ENCODE measurements around the gene EYS.
"Not testable (repeated sequence)": the region's sequence is repeated elsewhere in the genome, so short reads cannot be mapped to it uniquely, and the experiment has no call there.

EYS gene

DNA sequence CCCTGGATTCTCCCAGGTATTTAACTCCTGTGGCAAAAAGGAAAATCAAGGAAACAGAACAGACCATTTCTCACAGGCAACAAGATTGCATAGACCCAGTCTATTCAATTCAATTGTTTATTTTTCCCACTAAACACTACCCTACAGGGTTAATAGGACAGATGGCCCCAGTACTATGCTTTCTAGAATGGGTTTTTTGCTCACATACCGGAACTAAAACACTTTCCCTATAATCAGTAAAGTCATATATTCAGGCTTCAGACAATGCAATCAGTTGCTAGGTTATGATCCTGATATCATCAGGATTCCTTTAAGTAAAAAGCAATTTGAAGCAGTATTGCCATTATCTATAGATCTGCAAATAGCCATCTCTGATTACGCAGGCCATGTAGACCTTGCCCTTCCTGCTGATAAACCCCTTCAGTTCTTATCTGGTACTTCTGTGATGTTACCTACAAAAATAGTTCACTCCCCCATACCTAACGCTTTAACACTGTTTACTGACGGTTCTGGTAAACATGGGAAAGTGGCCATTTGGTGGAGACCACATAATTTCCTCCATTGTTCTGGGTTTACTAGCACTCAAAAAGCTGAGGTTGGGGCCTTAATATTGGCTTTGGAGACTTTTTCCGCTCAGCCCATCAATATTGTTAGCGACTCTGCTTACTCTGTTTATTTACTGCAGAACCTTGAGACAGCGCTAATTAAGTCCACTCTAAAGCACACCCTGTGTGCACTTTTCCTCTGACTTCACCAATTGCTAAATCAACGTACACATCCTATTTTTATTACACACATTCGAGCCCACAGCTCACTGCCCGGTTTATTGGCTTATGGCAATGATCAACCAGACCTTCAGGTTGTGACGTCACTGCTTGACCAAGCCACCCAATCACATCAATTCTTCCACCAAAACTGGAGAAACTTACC lies 1405.5 kb downstream of the EYS start:
- DNase-seq (ENCODE audit: low spot score), result peak; percentile 1

DNA sequence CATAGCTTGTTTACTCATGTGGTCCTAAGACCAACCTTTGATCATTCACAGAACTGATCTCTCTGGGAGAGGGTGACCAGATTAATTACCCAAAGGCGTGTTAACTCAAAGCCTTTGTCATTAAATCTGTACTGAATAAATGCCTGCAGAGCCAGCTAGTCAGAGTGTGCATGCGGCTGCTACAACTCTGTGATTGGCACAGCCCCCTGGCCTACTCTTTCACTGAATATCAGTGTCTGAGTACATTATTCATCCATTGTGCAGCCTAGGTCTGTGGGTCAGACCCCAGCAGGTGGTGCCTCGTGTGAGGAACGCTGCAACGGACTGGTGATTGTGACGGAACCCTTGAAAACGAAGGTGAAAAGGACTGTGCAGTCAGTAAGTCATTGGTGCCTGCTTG lies 1407.8 kb downstream of the EYS start:
- DNase-seq (ENCODE audit: low spot score), result no peak

DNA sequence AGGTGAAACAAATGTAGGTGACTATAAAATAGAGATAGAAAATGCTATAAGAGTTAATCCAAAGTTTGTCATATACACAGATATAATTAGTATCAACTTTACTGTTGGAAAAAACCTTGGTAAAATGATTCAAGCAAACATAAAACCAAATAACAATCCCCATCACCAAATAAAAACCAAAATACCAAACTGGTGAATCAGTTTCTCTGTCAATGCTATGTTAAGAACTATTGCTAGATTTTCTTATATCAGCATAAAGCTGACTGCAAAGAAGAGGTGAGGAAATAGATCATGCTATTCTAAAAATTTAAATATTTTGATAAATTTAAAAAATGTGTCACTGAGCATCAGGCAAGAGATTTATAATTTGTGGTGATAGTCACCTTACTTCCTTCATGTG lies 1413.0 kb downstream of the EYS start:
- no peak for DNase-seq (ENCODE audit: low spot score)

DNA sequence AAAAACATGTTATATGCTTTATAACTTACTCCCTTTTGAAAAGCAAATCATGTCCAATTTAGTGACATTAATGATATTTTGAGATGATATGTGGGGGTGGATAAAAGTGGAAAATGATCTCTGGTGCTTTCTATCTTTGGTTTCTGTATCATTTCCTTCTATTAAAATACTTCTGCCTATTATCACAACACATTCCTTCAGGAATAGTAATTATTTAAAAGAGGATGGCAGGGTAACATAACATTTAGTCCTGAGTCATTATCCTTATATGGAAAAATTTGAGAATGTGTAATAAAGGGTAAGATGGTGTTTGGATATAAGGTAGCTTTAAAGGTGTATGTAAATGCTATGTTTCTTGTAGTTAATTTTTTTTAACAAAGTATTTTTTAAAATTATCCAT lies 1413.7 kb downstream of the EYS start:
- DNase-seq (ENCODE audit: low spot score), result no peak

DNA sequence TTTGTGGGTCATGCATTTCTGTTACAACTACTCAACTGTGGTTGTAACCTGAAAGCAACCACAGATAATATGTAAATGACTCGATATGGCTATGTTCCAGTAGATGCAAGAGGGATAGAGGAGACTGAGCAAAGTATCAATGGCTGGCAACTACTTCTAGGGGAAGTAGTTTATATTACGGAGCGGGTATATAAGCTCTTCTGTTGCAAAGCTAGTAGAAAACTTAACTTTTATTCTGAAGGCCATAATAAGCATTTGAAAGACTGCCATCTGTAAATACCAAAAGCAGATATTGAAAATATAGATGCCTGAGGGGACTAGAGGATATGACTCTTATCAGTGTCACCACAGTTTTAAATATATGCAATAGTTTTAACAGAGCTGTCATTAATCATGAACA lies 1416.2 kb downstream of the EYS start:
- DNase-seq (ENCODE audit: low spot score), result no peak

DNA sequence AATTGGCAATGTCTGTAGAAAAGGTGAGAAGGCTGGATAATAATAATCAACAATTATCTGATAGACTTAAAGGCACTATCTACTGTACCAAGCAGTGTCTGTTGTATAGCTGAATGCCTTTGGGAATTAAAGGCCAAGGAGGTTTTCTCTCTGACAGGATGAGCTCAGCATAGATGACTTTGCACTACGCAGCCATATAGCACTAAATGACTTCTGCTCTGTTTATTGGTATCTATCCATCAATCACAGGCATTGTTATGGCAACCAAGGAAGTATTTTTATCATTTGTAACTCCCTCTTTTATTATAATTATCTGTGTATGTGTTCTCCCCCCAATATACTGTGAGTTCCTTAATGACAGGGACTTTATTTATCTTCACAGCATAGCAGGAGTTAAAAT lies 1417.1 kb downstream of the EYS start:
- no peak for DNase-seq (ENCODE audit: low spot score)

DNA sequence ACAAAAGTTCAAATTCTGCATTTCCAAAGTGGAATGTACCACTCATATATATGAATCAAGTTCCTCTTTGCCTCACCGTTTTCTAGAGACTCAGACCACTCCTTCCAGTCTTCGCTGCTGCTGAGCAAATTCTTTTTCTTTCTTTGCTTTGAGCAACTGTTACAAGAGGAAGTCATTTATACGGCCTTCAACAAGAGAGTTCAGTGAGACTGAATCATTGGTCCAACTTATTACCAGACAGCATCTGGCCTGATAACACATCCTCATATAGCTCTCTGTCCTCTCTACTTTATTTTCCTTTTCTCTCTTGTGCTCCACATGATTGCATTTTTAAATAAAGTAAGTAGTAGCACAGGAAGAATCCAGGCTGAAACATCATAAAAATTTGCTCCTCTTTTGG lies 1418.7 kb downstream of the EYS start:
- no peak for DNase-seq (ENCODE audit: low spot score)

DNA sequence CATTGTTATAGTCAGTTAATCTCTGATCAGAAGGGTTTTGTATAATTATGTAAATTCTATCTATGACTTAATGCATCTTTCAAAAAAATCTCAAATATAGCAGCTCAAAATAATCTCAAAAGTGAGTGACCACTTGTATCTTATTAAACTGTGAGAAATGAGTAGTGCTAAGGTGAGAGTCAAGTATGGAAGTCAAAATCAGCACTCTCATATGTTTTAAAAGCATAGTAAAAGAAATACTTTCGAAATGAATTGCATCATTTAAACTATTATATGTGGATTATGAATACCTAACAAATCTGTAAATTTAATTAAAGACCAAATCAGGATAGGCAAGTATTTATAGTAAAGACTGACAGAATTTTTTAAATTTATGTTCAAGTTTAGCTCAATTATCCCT lies 1425.9 kb downstream of the EYS start:
- DNase-seq (ENCODE audit: low spot score), result no peak

DNA sequence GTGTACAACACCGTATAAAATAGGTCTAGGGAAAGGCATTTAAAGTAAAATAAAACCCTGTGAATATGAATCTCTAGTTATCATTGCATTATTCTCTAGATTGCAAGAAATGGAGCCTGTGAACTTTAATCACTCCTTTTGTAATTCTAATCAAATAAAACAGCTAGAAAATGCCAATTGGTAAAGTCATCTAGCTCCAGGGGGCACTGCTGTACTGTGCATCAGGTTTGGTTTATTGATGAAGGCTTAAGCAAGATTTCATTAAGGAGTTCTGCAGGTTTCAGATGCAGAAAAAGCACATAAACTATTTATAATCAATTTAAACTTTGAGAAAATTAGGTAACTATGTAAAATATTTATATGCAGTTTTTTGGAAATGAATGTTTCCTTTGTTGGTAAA lies 1426.5 kb downstream of the EYS start:
- peak; percentile 26 for DNase-seq (ENCODE audit: low spot score)

DNA sequence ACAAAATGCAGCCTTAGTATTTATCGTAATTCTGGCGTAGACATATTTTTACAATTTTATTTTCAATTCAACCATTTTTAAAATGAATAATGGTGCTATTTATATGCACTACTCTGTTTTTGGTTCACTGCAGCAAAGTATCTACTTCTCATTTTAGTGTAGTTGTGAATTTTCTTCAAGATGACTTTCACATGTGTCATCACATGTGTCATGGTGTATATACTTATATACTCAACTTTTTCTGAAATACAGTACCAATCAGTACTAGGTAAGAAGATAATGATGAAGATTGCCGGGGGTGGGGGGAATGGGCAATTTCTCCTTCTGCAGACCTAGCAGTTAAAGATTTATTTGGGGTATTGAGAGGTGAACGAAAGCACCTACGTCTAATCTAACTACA lies 1436.9 kb downstream of the EYS start:
- no peak for DNase-seq (ENCODE audit: low spot score)

DNA sequence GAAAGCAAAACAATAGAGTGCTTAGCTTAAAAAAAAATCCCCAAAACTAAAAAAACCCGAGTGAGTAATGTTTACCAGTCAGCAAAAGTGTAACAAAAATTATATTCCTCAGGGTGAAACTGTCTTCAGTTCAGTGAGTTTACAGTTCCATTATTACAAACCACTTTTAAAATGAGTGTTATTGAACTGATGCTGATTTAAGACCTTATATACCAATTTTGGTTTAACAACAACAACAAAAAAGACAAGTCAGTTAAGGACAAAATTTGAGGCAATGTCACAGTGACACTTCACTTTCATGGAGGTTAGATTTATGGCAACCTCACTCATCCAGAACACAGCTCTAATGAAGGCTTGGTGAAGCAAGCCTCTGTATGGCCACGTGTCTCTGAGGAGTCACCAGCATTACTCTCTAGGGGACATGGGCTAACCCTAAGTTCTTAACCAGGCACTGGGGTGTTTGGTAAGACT lies 1440.6 kb downstream of the EYS start:
- no peak for DNase-seq (ENCODE audit: low spot score)

DNA sequence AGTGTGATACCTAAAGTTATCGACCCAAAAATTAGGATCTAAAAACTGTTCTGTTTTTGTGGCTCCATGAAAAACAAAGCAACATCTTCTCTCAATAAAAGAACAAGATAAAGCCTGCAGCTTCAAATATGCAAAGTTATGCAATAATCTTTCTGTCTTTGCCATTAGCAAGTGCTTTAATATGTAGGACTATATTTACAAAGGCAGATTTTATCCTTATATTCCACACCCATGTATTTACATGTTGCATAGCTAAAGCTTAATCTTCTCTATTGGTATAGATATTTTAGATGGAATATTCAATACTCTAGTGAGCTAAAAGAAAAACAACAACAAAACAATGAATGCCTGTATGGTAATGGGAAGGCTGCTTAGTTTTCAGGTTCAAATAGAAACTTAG lies 1443.2 kb downstream of the EYS start:
- DNase-seq (ENCODE audit: low spot score), result no peak

DNA sequence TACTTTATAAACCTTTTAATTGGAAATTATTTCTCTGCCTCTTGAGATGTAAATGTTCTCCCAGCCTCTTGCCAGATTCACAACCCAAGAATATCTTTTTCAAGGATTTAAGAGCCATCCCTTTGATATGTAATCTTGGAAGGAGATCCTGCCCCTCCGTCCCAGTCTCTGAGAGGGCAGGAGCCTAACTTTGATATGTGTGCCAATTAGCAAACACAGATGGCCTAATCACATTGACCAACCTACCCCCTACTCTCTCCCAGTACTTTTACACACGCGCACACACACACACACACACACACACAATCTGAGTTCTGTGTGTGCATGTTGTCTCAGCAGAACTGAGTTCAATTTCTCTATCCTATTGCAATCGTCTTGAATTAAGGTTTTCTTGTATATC lies 1447.7 kb downstream of the EYS start:
- DNase-seq (ENCODE audit: low spot score), result no peak

DNA sequence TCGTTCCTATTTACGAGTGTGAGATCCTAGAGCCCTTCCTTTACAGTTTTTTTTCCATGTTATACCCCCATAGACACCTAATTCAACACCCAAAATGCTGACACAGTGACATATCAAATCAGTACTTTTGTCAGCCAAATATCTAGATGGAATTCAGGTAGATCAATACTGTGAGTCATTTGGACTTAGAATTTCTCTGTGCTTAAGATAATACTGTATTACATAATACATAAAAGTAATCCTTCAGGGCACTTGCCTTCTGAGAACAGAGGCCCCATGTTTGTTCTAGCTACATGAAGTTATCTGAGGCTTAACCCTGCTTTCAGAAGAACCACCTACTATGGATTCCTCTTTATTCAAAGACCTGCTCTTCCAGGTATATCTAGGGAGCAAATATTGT lies 1448.3 kb downstream of the EYS start:
- no peak for DNase-seq (ENCODE audit: low spot score)

DNA sequence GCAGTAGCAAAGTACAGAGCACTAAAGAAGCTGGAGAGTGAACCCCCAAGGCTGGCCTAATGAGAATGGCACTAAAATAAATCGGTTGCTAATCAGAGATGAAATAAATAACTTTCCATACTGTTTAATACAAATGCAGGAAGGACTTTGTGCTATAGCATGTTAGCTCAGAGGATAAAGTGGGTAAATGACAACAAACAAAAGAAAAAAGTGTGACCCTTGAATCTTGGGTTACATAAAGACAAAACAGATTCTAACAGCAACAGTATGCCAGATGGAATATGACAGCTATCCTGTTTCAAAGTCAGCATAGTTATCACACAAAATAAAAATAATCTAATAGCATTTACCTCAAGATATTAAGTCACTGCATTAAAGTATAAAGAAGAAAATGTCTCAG lies 1448.7 kb downstream of the EYS start:
- DNase-seq (ENCODE audit: low spot score), result no peak

DNA sequence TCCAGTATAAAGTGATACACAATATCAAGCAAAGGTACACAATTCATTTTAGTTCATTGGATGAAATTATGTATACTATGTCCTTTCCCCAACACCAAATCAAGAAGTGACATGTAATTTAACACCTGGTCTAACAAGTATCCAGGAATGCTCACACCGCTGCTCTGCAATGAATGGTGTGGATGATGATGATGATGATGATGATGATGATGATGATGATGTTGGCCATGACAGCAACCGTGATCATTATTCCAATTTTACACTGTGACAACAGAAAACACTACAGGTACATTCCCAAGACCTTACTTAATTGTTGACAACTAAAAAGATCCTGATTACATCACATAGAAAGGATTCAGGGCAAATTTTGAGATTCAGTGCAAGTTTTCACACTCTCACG lies 1449.4 kb downstream of the EYS start:
- DNase-seq (ENCODE audit: low spot score), result no peak

DNA sequence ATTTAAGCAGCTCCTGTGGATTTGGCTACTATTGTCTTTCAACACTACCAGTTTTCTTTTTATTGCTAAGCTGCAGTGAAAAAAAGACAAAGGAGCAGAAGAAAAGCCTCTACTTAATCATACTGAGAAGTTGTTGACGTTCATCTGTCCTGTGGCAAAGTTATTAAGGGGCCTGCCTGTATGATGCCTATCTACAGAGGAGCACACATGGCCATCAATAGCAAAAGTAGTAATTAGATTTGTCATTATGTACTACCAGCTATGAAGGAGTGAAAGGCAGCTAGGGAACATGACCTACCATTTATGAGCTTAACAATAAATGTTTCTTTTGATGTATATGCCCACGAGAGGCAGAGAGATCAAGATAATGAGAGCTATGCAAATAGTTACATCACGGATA lies 1450.5 kb downstream of the EYS start:
- DNase-seq (ENCODE audit: low spot score), result no peak

DNA sequence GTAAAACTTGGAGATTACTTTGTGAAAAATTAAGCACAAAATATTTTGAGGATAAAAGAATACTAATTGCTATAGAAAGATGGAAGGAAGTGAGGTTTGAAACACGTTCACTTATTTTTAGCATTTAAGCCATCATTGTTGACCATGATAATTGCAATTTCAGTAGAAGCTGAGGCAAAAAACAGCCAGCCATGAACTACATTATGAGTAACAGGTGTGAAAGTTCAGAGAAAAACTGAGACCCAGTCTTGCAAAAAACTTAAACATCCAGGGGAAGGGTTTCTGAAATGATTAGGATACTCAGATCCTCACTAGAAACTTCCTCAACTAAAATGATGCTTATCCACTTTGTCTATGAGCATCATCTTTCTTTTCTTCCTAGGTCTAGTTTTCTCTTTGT lies 1452.0 kb downstream of the EYS start:
- no peak for DNase-seq (ENCODE audit: low spot score)

DNA sequence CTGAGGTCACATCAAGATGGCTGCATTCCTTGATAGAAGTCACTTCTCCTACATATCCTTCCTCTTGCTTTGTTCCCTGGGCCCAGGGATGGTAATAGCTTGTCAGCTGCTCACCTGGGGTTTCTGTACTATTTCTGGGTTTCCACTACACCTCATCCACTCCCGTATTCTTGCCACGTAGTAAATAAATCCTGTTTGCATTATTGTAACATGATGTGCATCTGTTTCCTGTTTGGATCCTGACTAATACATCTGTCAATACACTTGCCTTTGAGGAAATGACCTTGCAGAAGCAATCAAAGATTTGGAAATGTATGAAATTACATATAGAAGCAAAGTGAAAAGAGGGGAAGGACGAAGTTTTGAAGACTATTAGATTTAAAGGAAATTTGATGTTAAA lies 1452.5 kb downstream of the EYS start:
- DNase-seq (ENCODE audit: low spot score), result no peak

DNA sequence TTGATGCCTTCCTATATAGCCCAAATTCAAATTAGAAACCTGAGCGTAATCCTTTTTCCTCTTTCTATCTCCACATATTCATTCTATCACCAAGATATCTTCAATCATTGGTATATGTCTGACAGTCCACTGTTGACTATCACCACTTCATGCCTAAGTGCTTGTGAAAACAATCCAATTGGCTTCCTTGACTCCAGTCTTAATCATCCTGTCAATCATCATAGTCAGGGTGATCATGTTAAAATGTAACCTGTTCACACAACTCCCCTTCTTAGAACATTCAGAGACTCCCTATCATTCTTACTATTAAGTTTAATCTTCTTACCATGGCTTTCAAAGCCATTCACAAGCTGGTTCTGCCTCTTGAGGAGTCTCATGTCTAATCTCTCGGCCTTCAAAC lies 1454.8 kb downstream of the EYS start:
- DNase-seq (ENCODE audit: low spot score), result no peak

DNA sequence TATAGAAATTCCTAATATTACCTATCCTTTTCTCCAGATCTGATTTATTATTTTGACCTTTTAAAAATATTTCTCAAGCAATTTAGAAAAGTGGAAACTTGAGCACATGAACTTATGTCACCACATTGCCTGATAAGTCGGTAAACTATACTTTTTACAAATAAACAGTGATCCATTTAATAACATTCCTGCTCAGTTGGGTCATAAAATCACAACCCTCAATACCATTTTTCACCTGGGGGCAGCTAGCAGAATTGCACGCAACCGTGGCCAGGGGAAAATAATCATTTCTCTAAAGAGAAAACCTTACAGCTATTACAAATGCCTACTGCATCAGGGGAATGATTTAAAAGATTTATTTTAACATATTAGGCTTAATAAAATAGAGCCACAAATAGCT lies 1456.9 kb downstream of the EYS start:
- DNase-seq (ENCODE audit: low spot score), result no peak

DNA sequence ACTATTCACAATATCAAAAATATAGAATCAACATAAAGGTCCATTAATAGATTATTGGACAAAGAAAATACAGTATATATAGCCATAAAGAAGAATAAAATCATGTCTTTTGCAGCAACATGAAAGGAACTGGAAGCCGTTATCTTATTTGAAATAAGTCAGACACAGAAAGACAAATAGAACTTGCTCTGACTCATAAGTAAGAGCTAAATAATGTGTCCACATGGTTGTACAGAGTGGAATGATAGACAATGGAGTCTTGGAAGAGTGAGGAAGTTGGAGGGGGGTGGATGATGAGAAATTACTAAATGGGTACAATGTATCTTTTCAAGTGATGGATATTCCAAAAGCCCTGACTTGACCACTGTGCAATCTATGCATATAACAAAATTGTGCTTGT lies 1457.9 kb downstream of the EYS start:
- no peak for DNase-seq (ENCODE audit: low spot score)

DNA sequence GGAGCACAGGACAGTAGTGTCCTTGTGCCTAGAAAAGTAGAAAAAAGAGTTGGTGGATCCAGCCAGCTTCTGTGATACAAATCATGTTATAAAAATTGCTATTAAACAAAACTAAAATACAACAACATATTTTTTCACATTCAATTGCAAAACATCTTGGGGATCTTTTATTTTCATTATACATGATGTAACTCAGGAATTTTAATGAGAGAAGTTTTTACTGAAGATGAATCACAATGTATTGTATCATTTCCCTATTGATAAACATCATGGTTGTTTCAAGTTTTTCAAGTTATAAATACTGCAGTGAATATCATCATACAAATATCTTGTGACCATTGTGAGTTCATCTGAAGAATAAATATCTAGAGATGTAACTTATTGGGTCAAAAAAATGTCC lies 1463.4 kb downstream of the EYS start:
- DNase-seq (ENCODE audit: low spot score), result no peak

DNA sequence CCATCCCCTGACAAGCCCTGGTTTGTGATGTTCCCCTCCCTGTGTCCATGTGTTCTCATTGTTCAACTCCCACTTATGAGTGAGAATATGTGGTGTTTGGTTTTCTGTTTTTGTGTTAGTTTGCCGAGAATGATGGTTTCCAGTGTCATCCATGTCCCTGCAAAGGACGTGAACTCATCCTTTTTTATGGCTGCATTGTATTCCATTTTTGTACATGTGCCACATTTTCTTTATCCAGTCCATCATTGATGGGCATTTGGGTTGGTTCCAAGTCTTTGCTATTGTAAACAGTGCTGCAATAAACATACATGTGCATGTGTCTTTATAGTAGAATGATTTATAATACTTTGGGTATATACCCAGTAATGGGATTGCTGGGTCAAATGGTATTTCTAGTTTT lies 1468.1 kb downstream of the EYS start:
- DNase-seq (ENCODE audit: low spot score), result not testable (repeated sequence)
